Esophagus squamous epithelium (tissue), 4 donors: Measurements from ENCODE around the gene FBLIM1.

Experiments
- CTCF ChIP-seq, 6 experiments: fragments of 450-650 bp in 4 of 6; fragments of 200-600 bp in 2 of 6; sonication (generic) in 2 of 6; IDR thresholded peaks; one replicate each; pipeline ENCODE4 v1.5.1; 2016 to 2019; ENCODE audit warnings: antibody characterized with exemption in 6 of 6, mild to moderate bottlenecking in 4 of 6, moderate library complexity in 4 of 6
- POLR2A ChIP-seq, 4 donors: fragments of 450-650 bp; IDR thresholded peaks; one replicate each; pipeline ENCODE4 v1.6.1; 2017; ENCODE audit warnings: antibody characterized with exemption in 4 of 4, mild to moderate bottlenecking in 4 of 4, moderate library complexity in 3 of 4

- no peak for TF ChIP-seq POLR2A (IDR thresholded peaks at IDR 0.05)
- no peak for TF ChIP-seq CTCF (IDR thresholded peaks at IDR 0.05)
Measured at GRCh38 chr1:15720861-15721260, 37.7 kb upstream of the FBLIM1 start.
